Epithelial cell of prostate (primary cell): ENCODE results near the gene SH2D6.
"Not testable (repeated sequence)": the region's sequence is repeated elsewhere in the genome, so short reads cannot be mapped to it uniquely, and the experiment has no call there.

Source experiments
- DNase-seq: peaks from one replicate; pipeline ENCODE4 v3.0.0-alpha.2; 2011; ENCODE audit warnings: low read depth, low spot score
- H3K27ac ChIP-seq: fragments of 450-650 bp; 2 replicates; pipeline ENCODE4 v1.5.1; 2017; ENCODE audit warnings: mild to moderate bottlenecking

Gene SH2D6

GRCh38 chr2:85397925-85398331 lies 20.6 kb upstream of the SH2D6 start:
- DNase-seq: no peak
- peak overlapping the region; percentile 23 for H3K27ac ChIP-seq

GRCh38 chr2:85398426-85399182 lies 19.9 kb upstream of the SH2D6 start:
- no peak for DNase-seq
- H3K27ac ChIP-seq: no peak overlapping the region

GRCh38 chr2:85399183-85399455 lies 19.4 kb upstream of the SH2D6 start:
- no peak for DNase-seq
- no peak overlapping the region for H3K27ac ChIP-seq

- no peak for DNase-seq
- no peak overlapping the region for H3K27ac ChIP-seq
These were observed 18.5 kb upstream of the SH2D6 start for GRCh38 chr2:85400023-85400422.

GRCh38 chr2:85400541-85401463 lies 17.7 kb upstream of the SH2D6 start:
- DNase-seq: no peak
- H3K27ac ChIP-seq: no peak overlapping the region

GRCh38 chr2:85401464-85401805 lies 17.1 kb upstream of the SH2D6 start:
- no peak overlapping the region for H3K27ac ChIP-seq
- DNase-seq: no peak

GRCh38 chr2:85401844-85402243 lies 16.7 kb upstream of the SH2D6 start:
- H3K27ac ChIP-seq: no peak overlapping the region
- DNase-seq: no peak

GRCh38 chr2:85405201-85406059 lies 13.1 kb upstream of the SH2D6 start:
- DNase-seq: no peak
- no peak overlapping the region for H3K27ac ChIP-seq

- DNase-seq: no peak
- H3K27ac ChIP-seq: peak within 1 kb of the TSS; percentile 67
These were observed 8.5 kb upstream of the SH2D6 start, which contains the start of gene CAPG for GRCh38 chr2:85409845-85410583. CAPG (minus strand) TSS chr2:85410366; CDS start chr2:85402145, 8,221 bp downstream.

- H3K27ac ChIP-seq: peak overlapping the region; percentile 67
- no peak for DNase-seq
These were observed 7.7 kb upstream of the SH2D6 start for GRCh38 chr2:85410584-85411404.

GRCh38 chr2:85411405-85411748 lies 7.1 kb upstream of the SH2D6 start:
- DNase-seq: no peak
- peak overlapping the region; percentile 67 for H3K27ac ChIP-seq

GRCh38 chr2:85413592-85414420 lies 4.7 kb upstream of the SH2D6 start:
- H3K27ac ChIP-seq: peak overlapping the region; percentile 85
- DNase-seq: no peak

GRCh38 chr2:85414421-85414759 lies 4.1 kb upstream of the SH2D6 start:
- H3K27ac ChIP-seq: peak overlapping the region; percentile 85
- DNase-seq: not testable (repeated sequence)

GRCh38 chr2:85414761-85415553 lies 3.6 kb upstream of the SH2D6 start:
- H3K27ac ChIP-seq: peak overlapping the region; percentile 85
- no peak for DNase-seq

GRCh38 chr2:85415980-85416650 lies 2.4 kb upstream of the SH2D6 start:
- no peak for DNase-seq
- no peak overlapping the region for H3K27ac ChIP-seq

- H3K27ac ChIP-seq: peak overlapping the region; percentile 93
These were observed 628 bp downstream of the SH2D6 start for GRCh38 chr2:85419009-85419675.

More at GRCh38 chr2:85419009-85419675, 628 bp downstream of the SH2D6 start:
- no peak for DNase-seq
